Chondrocyte (in vitro differentiated cells): ENCODE results near the gene DAG1. TPM values are rescaled to one million over a fixed set of nuclear protein-coding genes. Genes with fewer than 3 reads are reported as not detected.

ENCODE experiments used
- DNase-seq: peaks from one replicate; pipeline ENCODE4 v3.0.0; 2021; ENCODE audit warnings: mixed read lengths, low spot score
- H3K27ac Mint-ChIP-seq: one replicate; pipeline ENCODE4 v1.8.0; 2021; ENCODE audit warnings: mild to moderate bottlenecking, moderate library complexity, mixed read lengths; ENCODE audit not compliant: unreplicated experiment
- H3K27me3 Mint-ChIP-seq: 2 replicates; pipeline ENCODE4 v1.8.0; 2021; ENCODE audit warnings: low read depth, mixed read lengths
- H3K36me3 Mint-ChIP-seq: 2 replicates; pipeline ENCODE4 v1.8.0; 2021; ENCODE audit warnings: low read depth, mixed read lengths
- H3K4me1 Mint-ChIP-seq: 2 replicates; pipeline ENCODE4 v1.8.0; 2021; ENCODE audit warnings: low read depth, mild to moderate bottlenecking, mixed read lengths
- H3K4me3 Mint-ChIP-seq: one replicate; pipeline ENCODE4 v1.8.0; 2021; ENCODE audit warnings: mild to moderate bottlenecking, moderate library complexity, mixed read lengths; ENCODE audit not compliant: unreplicated experiment
- H3K9me3 Mint-ChIP-seq: 2 replicates; pipeline ENCODE4 v1.8.0; 2021; ENCODE audit warnings: low read depth, mixed read lengths
- total RNA-seq: library from RNA; stranded (reverse); gene quantifications from 3 replicates; pipeline ENCODE4 v1.2.1, GENCODE V29; 2021
- TF ChIP-seq, protein P1 (sequence below): fragments of 200-600 bp; sonication (generic); IDR thresholded peaks from 2 replicates; pipeline ENCODE4 v1.5.0; 2021; ENCODE audit warnings: antibody characterized with exemption, mild to moderate bottlenecking, moderate library complexity

Gene DAG1
- total RNA-seq, 1 donor from 2014 or later: 156 TPM

DNA sequence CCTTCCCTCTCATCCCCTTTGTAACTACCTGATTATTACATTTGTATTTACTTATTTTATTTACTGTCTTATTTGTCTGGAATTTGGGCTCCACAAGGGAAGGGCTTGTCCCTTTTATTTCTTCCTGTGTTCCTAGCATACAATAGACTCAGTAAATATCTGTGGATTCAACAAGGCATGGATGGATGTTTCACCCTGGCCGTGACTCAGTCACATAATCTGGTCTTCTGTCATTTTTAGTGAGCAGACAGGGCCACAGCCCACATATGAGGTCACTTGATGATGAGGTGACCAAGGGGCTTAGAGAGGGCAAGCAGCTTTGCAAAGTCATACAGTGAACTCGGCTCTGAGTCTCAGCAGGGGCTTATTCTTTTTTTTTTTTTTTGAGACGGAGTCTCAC is 7.8 kb upstream of the DAG1 start:
- H3K27me3 Mint-ChIP-seq: no peaks in the 10 kb centered on the region
- peaks cover 24% of the 10 kb centered on the region for H3K4me1 Mint-ChIP-seq
- no peak for DNase-seq
- no peaks in the 10 kb centered on the region for H3K9me3 Mint-ChIP-seq
- peak overlapping the region; percentile 29 for H3K27ac Mint-ChIP-seq
- TF ChIP-seq, protein P1, sequence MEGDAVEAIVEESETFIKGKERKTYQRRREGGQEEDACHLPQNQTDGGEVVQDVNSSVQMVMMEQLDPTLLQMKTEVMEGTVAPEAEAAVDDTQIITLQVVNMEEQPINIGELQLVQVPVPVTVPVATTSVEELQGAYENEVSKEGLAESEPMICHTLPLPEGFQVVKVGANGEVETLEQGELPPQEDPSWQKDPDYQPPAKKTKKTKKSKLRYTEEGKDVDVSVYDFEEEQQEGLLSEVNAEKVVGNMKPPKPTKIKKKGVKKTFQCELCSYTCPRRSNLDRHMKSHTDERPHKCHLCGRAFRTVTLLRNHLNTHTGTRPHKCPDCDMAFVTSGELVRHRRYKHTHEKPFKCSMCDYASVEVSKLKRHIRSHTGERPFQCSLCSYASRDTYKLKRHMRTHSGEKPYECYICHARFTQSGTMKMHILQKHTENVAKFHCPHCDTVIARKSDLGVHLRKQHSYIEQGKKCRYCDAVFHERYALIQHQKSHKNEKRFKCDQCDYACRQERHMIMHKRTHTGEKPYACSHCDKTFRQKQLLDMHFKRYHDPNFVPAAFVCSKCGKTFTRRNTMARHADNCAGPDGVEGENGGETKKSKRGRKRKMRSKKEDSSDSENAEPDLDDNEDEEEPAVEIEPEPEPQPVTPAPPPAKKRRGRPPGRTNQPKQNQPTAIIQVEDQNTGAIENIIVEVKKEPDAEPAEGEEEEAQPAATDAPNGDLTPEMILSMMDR: no peak
- H3K36me3 Mint-ChIP-seq: no peaks in the 10 kb centered on the region
- H3K4me3 Mint-ChIP-seq: no peak overlapping the region

DNA sequence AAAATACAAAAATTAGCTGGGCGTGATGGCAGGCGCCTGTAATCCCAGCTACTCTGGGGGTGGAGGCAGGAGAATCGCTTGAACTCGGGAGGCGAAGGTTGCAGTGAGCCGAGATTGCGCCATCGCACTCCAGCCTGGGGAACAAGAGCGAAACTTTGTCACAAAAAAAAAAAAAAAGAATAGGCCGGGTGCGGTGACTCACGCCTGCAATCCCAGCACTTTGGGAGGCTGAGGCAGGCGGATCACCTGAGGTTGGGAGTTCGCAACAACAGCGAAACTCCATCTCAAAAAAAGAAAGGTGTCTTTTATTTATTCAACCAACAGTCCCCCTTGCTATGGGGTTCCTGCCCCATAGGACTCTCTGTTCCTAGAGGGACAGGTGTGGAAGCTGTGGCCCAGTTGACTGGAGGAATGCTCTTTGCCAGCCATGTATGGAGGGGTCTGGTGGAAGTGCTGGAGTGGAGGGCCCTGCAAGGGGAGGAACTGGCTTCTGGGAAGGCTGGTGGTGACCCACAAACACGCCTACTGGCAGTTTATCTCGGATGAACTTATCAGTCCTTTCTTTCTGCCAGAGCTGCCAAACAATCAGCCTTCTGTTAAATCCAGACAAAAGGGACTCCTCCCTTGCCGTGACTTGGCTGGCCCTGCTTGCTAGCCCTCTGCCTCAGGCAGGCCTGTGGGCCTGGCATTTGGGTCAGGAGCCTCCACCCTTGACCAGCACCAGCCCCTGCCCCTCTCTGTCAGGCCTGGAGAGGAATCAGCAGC is 4.6 kb upstream of the DAG1 start:
- H3K36me3 Mint-ChIP-seq: no peaks in the 10 kb centered on the region
- peaks cover 34% of the 10 kb centered on the region for H3K4me1 Mint-ChIP-seq
- no peak overlapping the region for H3K4me3 Mint-ChIP-seq
- no peaks in the 10 kb centered on the region for H3K27me3 Mint-ChIP-seq
- DNase-seq: no peak
- H3K27ac Mint-ChIP-seq: no peak overlapping the region
- TF ChIP-seq, protein P1: no peak
- H3K9me3 Mint-ChIP-seq: no peaks in the 10 kb centered on the region

GRCh38 chr3:49466085-49466484 is 4.0 kb upstream of the DAG1 start:
- Mint-ChIP-seq H3K36me3 (no peaks in the 10 kb centered on the region), H3K4me1 (peaks cover 34% of the 10 kb centered on the region), H3K27ac (no peak overlapping the region), H3K4me3 (no peak overlapping the region), H3K9me3 (no peaks in the 10 kb centered on the region), H3K27me3 (no peaks in the 10 kb centered on the region)
- no peak for DNase-seq
- TF ChIP-seq, protein P1: no peak

DNA sequence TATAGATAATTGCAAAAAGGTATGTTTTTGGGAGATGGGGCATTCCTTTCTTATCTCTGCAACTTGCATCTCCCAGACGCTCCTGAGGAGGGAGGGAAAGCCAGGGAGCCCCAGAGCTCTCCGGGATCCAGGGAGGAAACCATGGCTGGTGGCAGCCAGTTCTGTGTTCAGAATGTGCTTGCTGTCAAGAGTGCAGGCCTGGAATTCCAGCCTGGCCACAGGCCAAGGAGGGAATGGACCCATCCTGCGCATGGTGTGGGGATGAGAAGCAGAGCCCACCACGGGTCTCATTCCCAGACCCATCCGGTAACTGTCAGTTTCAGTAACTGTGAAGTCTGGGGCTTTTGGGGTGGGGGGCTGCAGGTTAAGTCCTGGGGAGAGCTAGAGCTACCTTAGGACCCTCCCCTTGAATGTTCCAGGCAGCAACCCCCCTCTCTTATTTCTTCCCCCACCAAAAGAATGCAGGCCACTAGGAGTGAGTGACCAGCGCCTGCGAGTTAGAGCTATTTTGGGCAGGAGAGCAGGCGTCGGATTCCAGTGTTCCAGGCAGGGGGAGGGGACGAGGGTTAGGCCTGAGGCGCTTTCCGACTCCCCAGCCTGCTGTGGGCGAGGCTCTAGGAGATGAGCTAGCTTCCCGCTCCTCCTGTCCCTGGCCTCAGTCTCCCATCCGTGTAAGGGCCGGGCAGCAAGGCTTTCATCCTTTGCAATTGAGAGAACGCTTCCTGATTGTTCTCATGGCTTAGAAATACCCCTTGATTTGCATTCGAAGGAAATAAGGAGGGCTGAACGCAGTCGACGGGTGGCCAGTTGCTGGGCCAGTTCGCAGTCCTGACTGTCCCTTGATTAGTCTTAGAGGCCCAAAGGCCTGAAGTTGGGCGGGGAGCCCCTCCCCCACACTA is 781 bp upstream of the DAG1 start:
- Mint-ChIP-seq H3K4me1 (peaks cover 34% of the 10 kb centered on the region), H3K27me3 (no peaks in the 10 kb centered on the region), H3K36me3 (peaks cover 2% of the 10 kb centered on the region), H3K27ac (peak overlapping the region; percentile 98), H3K9me3 (no peaks in the 10 kb centered on the region), H3K4me3 (peak overlapping the region; percentile 79)
- TF ChIP-seq, protein P1: peak; percentile 20
- DNase-seq: peak; percentile 95

- TF ChIP-seq, protein P1: peak; percentile 24
- no peaks in the 10 kb centered on the region for H3K9me3 Mint-ChIP-seq
- no peak for DNase-seq
- H3K36me3 Mint-ChIP-seq: peaks cover 2% of the 10 kb centered on the region
- peak overlapping the region; percentile 83 for H3K4me3 Mint-ChIP-seq
- H3K4me1 Mint-ChIP-seq: peaks cover 35% of the 10 kb centered on the region
- H3K27me3 Mint-ChIP-seq: no peaks in the 10 kb centered on the region
- peak overlapping the region; percentile 86 for H3K27ac Mint-ChIP-seq
These were observed 800 bp downstream of the DAG1 start for GRCh38 chr3:49470714-49471420.
